GM21526 (cell line): ENCODE measurements around the gene USO1.
"Not testable (repeated sequence)": the region's sequence is repeated elsewhere in the genome, so short reads cannot be mapped to it uniquely, and the experiment has no call there.

Experiments
- ATAC-seq: cut with Tn5 transposase; IDR thresholded peaks from one replicate; pipeline ENCODE4 v1.9.1; 2021; ENCODE audit warnings: moderate library complexity; ENCODE audit not compliant: unreplicated experiment, low FRiP score

USO1 gene

DNA sequence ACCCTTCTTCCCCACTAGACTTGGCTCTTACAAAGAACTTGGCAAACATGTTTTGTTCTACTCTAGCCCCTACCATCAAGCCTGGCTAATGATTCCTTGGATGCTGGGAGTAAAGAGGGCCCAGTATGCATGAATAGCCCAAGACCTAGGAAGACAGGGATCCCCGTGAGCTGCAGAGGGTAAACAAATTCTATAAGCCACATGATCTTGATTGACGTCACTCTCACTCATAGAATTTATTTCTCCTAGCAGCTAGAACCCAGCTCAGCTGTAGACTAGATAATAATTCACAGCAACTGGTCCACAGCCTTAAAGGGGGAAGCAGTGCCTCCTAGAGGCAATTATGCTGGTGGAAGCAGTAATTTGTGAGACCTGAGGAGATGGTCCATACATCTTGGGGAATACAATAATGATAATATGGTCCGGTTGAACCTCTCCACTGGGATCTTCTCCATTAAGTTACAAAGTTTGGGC is 16.1 kb upstream of the USO1 start:
- no peak for ATAC-seq

DNA sequence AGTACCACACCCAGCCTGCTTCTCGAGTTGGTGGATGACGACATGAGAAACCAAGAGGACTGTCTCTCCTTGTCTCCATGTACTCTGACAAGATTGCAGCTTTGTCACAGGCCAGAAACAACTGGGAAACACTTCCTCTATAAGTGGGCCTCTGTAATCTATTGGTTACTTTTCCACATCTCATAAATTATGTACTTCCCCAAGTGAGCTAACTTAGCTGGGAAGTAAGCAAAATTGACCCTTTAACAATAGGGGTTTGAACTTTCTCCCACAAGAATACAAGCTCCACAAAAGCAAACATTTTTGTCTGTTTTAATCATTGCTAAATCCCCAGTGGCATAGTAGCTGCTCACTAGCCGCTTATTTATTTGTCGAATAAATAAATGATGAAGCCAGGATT is 14.1 kb upstream of the USO1 start:
- ATAC-seq = no peak

DNA sequence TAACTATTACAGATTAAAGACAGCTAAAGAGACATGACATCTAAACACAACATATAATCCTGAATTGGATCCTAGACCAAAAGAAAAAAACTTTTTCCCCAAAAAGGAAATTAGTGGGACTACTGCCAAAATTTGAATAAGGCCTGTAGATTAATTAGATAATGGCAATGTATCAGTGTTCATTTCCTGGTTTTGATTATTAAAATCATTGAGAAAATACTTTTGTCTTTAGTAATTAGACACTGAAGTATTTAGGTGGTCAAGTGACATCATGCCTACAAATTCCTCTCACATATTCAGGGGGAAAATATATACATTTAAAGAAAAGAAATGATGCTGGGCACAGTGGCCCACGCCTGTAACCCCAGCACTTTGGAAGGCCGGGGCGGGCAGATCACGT is 10.4 kb upstream of the USO1 start:
- ATAC-seq = no peak

DNA sequence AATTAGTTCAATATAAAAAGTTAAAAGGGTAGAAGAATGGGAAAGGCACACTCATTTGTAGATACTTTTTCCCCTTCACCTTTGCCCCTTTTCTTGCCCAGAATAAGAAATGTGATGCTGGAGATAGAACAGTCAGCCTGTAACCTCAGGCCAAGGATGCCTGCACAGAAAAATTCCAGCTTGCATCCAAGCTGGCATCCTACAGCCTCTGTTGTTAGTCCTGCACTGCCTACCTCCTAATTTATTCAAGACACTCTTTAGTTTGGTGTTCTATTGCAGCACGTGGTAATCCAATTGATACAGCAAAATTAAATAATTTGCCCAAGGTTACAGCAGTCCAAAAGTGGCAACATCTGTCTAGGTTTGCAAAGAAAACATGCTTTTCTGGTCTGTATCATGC is 9.7 kb upstream of the USO1 start:
- no peak for ATAC-seq

DNA sequence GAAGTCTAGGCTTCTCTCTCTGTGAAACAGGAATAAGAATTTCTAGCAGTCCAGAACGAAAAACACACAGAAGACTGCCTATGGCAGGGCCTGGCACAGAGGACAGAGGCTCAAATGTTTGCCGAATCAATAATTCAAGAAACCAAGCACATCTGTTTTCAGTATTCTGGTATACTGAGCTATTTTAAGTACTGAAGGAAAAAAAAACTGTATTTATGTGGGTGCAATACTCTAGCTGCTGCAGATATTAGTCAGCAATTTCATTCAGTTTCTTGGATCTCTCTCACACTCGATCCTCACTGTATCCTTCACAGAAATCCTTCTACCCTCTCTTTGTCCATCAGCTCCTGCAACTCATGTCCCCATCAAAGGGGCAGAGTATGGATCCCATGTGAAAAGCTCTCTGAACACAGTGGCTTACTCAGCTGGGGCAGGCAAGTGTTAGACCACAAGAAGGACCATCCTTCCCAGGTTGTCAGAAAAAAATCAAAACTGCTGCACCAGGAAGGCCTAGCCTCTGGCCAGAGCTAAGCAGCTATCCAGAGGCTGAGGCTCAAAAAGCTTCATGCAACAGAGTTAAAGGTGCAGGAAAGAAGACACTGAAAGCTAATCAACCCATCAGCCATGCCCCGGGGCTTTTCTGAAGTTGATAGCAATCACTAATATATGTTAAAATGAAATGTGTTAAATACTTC is 9.1 kb upstream of the USO1 start:
- ATAC-seq = no peak

DNA sequence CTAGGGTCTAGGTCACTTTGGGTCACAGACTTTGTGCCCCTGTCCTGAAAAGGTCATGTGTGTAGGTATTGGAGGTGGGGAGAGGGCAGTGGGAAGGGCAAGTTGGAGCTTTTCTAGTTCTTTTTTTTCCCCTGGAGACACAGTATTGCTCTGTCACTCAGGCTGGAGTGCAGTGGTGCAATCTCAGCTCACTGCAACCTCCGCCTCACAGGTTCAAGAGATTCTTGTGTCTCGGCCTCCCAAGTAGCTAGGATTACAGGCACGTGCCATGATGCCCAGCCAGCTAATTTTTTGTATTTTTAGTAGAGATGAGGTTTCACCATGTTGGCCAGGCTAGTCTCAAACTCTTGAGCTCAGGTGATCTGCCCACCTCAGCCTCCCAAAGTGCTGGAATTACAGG is 8.3 kb upstream of the USO1 start:
- not testable (repeated sequence) for ATAC-seq

DNA sequence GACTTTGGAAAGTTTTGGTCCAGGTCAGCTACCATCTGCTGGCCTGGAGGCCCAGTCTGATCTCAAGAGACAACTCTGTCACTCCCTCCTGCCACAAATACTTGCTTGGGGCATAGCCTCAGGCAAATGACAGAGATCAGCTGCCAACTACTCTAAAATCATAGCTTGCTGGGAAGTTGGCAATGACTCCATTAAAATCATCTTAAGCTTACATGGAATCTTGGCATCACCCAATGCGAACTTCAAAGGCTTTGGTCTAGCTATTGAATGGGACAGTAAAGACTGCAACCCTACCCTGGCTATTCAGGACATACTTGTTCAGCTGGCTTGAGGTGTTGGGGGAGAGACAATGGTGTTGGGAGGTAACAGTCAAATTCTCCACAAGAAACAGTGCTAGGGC is 7.0 kb upstream of the USO1 start:
- ATAC-seq = no peak

DNA sequence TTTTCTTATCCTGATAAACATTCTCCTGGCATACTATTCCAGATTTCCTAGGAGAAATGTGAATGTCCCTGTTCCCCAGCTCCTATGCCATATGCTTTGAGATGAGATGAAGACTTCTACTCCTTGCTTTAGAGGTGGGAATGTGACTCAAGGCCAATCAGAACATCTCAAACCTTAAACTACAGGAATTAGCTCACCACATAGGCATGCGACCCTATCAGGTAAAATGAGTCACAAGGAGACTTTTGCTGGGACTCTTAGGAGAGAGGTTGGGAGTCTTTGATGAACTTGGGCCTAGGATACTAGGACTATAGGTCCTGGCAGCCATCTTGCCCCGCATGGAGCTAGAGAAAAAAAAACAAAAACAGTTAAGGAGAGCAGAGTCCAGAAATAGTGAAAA is 5.8 kb upstream of the USO1 start:
- ATAC-seq = no peak

DNA sequence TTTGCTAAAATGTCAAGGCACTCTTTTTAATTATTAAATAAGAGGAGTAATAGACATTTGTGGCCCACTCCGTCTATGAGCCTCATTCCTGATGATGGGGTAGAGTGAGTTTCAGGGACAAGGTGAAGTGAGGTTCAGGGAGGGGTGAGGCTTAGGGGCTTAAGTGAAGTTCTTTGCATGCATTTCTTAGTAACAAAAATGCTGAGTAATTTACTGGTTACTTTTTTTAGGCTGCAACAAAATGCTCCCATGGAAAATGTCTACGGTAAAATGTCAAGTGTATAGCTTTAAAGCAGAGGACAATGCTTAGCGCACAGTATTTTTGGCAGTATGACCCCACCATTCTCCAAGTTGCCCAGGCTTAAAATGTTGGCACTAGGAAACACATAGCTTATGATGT is 2.0 kb upstream of the USO1 start:
- ATAC-seq = no peak

DNA sequence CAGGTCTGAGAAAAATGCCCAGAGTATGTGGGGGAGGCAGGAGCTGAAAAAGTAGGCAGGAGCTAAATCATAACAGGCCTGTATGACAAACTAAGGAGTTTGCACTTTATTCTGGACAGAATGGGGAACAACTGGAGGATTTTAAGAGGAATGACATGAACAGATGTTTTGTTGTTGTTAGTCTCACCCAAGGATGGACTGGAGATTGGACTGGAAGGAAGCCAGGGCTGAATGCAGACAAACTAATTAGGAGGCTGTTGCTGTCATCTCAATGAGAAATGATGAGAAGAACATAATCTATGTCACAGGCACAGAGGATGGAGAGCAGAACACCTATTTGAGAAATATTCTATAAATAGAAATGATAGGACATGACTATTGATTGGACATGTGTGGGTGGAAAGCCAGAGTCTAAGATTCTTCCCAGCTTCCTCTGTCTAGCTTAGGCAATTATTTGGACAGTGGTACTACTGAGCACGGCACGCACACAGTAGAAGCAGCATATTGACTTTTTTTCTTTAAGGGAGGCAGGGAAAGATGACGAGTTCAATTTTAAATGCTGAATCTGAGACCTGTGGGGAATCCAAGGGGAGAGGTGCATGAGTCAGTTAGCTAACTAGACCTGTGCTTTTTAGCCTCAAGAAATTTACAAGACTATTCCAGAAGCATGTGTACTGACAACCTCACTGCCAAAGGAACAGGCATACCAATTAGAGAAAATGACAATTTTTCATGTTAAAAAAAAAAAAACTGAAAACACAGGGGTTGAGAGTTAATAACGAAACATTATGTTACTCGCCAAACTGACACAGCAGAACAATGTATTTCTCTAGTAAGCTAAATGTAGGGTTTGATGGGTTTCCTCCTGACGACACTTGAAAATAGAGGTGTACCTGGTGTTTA is 963 bp upstream of the USO1 start:
- no peak for ATAC-seq

DNA sequence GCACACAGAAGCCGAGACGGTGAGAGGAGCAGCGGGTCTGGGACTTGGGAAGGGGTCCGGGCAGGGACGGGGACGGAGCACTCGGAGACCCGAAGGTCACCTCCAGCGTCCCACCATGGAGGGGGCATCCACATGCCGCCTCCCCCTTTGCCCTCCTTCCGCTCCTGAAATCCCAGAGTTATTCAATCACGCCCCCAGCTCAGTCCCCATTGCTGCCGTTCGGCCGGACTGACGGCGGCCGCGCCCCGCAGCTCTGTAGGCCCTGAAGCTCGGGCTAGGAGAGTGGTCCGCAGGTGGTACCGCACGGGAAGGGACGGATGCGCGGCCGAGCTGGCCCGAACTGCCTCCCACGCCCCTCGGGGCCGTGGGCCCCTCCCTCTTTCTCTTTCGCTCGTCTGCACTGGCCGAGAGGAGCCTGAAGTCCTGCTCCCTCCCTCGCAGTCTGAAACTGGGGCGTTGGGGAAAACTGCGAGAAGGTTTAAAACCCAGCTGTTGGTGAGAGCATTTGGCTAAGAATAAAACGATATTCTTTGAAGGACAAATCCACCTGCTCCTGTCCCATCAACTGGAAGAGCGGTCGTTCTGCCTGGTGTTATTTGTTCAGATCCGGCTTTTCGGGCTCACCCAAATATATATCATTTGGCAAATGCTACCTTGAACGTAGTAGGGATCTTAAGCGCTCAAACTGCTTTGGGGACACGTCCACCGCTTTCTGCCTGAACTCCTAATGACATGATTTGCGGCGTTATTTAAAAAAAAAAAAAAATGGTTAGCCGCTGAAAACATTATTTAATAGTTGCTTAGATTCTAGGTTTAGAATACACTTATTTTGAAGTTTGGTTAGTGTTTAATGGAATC is 719 bp downstream of the USO1 start:
- ATAC-seq = peak; percentile 48

DNA sequence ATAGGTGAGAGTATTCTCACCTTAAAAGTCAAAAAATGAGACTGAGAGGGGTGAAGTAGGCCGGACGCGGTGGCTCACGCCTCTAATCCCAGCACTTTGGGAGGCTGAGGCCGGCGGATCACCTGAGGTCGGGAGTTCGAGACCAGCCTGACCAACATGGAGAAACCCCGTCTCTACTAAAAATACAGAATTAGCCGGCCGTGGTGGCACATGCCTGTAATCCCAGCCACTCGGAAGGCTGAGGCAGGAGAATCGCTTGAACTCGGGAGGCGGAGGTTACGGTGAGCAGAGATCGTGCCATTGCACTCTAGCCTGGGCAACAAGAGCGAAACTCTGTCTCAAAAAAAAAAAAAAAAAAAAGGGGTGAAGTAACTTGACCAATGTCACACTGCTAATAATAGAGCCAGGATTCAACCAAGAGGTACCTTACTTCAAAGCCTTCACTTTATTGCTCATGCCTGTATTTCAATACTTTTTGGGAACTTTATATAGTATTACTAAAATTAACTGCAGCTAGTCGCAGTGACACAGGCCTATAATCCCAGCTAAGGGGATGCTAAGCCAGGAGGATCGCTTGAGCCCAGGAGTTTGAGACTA is 1.7 kb downstream of the USO1 start:
- ATAC-seq = not testable (repeated sequence)

DNA sequence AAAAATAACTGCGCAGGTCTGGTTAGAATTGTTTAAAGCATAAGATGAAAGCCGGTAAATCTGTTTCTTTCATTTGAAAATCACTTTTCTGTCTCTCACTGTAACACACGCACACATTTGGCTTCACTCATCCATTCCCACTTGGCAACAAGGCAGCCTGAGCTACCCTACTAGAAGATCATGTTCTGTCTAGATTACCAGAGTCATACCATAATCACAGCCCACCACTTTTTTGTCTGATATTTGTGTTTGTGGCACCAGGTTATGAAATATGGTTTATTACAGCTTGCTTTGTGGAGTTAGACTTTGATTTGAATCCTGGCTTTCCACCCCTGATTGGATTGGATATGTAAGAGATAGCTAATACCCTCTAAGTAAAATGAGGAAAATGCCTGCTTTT is 2.2 kb downstream of the USO1 start:
- no peak for ATAC-seq

DNA sequence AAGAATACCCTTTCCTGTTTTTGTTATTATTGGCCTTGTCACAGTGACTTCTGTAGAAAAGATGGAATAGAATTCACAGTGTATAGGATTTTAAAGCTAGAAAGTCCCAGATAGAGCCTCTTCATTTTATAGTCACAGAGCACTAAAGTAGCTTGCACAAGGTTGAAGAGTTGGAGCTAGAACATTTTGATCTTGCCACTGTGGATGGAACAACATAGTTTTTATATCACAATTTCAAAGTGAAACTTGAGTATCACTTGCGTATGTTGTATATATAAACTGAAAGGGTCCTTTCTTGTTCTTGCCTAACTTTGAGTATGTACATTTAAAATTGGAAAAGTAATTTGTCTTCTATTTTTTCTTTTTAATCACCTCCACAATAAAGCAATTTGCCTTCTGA is 2.7 kb downstream of the USO1 start:
- ATAC-seq = no peak

DNA sequence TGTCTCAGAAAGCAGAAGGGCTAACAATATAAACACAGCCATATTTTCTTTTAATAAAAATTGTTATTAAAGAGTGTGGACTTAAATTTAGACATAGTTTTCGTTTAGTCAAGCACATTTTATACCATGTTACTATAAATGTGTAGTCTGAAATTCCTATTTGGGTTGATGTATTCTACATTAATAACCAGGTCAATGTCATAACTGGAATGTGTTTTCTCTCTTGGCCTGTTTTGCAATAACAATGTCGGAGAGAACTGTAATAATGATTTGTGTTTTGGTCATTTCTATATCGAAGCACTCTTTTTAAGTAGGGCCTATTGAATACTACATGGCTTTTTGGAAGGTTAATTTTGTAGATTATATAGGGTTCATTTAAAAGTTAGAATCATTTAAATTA is 5.5 kb downstream of the USO1 start:
- no peak for ATAC-seq

DNA sequence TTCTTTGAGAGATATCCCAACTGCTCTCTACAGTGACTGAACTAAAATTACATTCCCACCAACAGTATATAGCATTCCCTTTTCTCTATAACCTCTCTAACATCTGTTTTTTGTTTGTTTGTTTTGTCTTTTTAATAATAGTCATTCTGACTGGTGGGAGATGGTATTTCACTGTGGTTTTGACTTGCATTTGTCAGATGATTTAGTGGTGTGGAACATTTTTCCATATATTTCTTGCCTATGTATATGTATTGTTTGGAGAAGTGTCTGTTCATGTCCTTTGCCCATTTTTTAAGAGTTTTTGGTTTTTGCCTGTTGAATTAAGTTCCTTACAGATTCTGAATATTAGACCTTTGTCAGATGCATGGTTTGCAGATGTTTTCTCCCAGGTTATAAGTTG is 9.0 kb downstream of the USO1 start:
- ATAC-seq = no peak

DNA sequence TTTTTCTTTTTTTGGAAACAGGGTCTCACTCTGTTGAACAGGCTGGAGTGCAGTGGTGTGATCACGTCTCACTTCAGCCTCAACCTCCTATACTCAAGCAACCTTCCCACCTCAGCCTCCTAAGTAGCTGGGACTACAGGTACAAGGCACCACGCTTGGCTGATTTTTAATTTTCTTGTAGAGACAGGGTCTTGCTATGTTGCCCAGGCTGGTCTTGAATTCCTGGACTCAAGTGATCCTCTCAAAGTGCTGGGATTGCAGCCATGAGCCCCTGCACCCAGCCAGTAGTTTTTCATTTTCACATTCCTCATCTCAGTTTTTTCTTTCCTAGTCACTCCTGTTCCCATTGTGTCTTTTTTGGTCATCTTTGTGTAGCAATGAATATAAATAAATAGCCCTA is 11.1 kb downstream of the USO1 start:
- no peak for ATAC-seq

DNA sequence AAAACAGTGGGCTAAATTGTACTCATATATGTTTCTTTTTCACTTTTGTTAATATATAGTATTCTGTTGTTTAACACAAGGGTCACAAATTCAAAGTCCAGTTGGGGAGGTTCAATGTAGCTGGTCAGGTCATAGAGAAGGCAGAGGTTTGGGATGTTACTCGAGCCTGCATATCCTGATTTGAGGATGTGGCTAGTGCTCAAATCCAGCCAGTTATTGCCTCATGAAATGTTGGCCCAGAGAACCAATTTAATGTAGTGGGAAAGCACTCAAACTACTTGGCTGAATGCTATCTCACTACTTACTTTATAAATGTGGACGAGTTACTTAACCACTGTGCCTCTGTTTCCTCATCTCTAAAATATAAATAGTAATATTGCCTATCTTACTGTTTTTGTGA is 12.5 kb downstream of the USO1 start:
- ATAC-seq = no peak

DNA sequence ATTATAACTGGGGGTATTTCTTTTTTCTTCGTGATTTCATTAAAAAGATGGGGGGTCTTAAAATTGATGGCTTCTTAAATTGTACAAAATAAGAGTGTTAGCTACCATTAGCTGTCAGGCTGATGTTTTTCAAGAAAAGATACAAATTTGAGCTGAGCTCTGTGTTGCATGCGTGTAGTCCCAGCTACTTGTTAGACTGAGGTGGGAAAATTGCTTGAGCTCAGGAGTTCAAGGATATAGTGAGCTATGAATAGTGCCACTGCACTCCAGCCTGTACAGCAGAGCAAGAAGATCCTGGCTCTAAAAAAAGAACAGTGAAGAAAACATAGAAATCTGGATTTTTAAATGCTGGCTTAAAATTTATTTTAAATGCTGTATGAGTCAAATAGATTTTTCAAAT is 13.0 kb downstream of the USO1 start:
- ATAC-seq = no peak

DNA sequence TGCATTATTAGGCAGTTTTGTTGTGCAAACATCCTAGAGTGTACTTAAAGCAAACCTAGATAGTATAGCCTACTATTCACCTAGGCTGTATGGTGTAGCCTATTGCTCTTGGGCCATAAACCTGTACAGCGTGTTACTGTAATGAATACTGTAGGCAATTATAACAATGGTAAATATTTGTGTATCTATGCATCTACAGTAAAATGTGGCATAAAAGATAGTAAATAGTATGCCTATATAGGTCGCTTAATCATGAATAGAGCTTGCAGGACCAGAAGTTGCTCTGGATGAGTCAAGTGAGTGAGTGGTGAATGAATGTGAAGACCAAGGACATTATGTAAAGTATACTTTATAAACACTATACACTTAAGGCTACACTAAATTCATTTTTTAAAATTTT is 16.6 kb downstream of the USO1 start:
- ATAC-seq = no peak

DNA sequence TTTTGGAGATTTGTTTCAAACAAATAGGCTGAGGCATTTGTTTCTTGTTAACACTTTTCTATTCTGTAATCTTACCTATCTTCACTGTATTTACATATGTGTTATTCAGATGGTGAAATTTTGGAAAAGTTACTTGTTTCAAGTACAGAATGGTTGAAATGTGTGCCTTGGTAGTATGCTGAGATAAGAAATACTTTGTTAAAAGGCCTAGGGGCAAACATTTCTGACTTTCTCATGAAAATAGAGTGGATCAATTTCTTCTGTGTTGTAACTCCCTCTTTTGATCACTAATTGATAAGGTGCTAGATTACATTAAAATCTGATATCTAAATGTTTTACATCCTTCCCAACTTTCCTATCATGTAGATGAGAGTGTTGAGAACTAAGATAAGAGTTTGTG is 18.1 kb downstream of the USO1 start:
- no peak for ATAC-seq
